GM13976 (cell line): ENCODE data around the gene GSTCD.
"Not testable (repeated sequence)": the region's sequence is repeated elsewhere in the genome, so short reads cannot be mapped to it uniquely, and the experiment has no call there.

Experiments used
- DNase-seq: peaks from one replicate; pipeline ENCODE4 v3.0.0; 2012; ENCODE audit warnings: low spot score
- CTCF ChIP-seq: IDR thresholded peaks from 2 replicates; pipeline ENCODE4 v1.5.1; 2012; ENCODE audit warnings: borderline replicate concordance, mild to moderate bottlenecking; ENCODE audit not compliant: insufficient read depth; ENCODE audit errors: extremely low read depth, missing control alignments, control extremely low read depth
- in situ Hi-C: fragments of 300-500 bp; cut with MboI; formaldehyde crosslinking; loops from one replicate; pipeline ENCODE4 v1.12.0; 2022; ENCODE audit warnings: low sequenced_read_pairs, mixed read lengths, inconsistent platforms; ENCODE audit not compliant: unreplicated experiment

Gene GSTCD

GRCh38 chr4:105671301-105671700 lies 37.3 kb upstream of the GSTCD start:
- in situ Hi-C loops: no loop called here
- TF ChIP-seq CTCF: no peak
- no peak for DNase-seq

- no peak for DNase-seq
- TF ChIP-seq CTCF: no peak
- in situ Hi-C loops: no loop called here
Observed at GRCh38 chr4:105674011-105674410, 34.6 kb upstream of the GSTCD start.

GRCh38 chr4:105677709-105678108 lies 30.9 kb upstream of the GSTCD start:
- in situ Hi-C loops: no loop called here
- DNase-seq: no peak
- TF ChIP-seq CTCF: no peak

- no peak for TF ChIP-seq CTCF
- no peak for DNase-seq
- in situ Hi-C loops: no loop called here
Observed at GRCh38 chr4:105679186-105679585, 29.4 kb upstream of the GSTCD start.

- TF ChIP-seq CTCF: no peak
- DNase-seq: no peak
- in situ Hi-C loops: no loop called here
Observed at GRCh38 chr4:105683038-105683437, 25.5 kb upstream of the GSTCD start.

GRCh38 chr4:105686571-105686970 lies 22.0 kb upstream of the GSTCD start:
- in situ Hi-C loops: no loop called here
- no peak for DNase-seq
- no peak for TF ChIP-seq CTCF

- DNase-seq, in situ Hi-C loops: not testable (repeated sequence)
Observed at GRCh38 chr4:105694812-105695211, 13.8 kb upstream of the GSTCD start.

GRCh38 chr4:105695832-105696231 lies 12.8 kb upstream of the GSTCD start:
- in situ Hi-C loops, DNase-seq: not testable (repeated sequence)
